HCT116 (cell line): ENCODE data around the gene FAHD1.

Experiments used
- CEBPB ChIP-seq: IDR thresholded peaks from 2 replicates; pipeline ENCODE4 v1.6.1; 2012; ENCODE audit warnings: low read depth
- EZH2 ChIP-seq: fragments of 200-600 bp; sonication (generic); IDR thresholded peaks from 2 replicates; pipeline ENCODE4 v1.6.1; 2017; ENCODE audit warnings: antibody characterized with exemption, mixed run types
- JUND ChIP-seq: IDR thresholded peaks from 2 replicates; pipeline ENCODE4 v1.6.1; 2012
- MAX ChIP-seq: IDR thresholded peaks from 2 replicates; pipeline ENCODE4 v1.6.1; 2012
- POLR2AphosphoS5 ChIP-seq: IDR thresholded peaks from 2 replicates; pipeline ENCODE4 v1.6.1; 2011; ENCODE audit warnings: mild to moderate bottlenecking, low read depth, low read length, moderate library complexity
- ZNF274 ChIP-seq: fragments of 200-500 bp; sonication (Bioruptor generic); IDR thresholded peaks from 2 replicates; pipeline ENCODE4 v1.6.1; 2014; ENCODE audit warnings: mild to moderate bottlenecking, low read depth, low read length, inconsistent platforms

DNA sequence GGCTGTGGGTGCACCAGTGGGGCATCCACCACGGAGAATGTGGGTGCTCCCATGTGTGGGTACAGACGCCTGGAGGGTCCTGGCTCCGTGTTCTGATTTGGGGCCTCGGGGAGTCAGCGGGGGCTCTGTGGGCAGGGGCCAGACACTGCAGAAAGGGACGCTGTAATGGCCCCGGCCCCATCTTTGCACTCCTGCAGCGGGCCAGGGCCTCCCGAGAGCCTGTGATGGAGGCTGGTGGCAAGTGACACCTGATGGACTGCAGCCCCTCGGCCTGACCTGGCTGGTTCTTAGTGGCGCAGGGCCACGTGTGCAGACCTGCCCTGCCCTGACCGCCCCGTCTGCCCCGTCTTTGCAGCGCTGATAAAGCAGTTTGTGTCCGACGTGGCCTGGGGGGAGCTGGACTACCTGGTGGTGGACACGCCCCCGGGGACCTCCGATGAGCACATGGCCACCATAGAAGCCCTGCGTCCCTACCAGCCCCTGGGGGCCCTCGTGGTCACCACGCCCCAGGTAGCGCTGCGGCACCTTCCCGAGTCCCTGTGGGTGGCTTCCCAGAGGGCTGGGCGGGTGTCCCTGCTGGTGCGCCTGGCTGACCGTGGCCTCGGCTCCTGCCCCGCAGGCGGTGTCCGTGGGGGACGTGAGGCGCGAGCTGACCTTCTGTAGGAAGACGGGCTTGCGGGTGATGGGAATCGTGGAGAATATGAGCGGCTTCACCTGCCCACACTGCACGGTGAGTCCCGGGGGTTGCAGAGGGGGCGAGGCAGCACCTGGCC lies 39.5 kb upstream of the FAHD1 start:
- TF ChIP-seq JUND (no peak), ZNF274 (no peak), CEBPB (no peak), MAX (no peak), POLR2AphosphoS5 (no peak), EZH2 (no peak)
